Mucosa of rectum (tissue), 2 donors: ENCODE data around the gene PPP3CA.
A peak's percentile ranks its signal among the peaks of the same experiment; 100 is the strongest.

ENCODE experiments used
- H3K27ac ChIP-seq, 2 donors: one replicate each; pipeline ENCODE4 v1.7.0; 2013; ENCODE audit warnings: inconsistent platforms in 2 of 2, low read depth in 2 of 2, low read length in 2 of 2
- H3K27me3 ChIP-seq, 2 donors: one replicate each; pipeline ENCODE4 v1.7.0; 2013; ENCODE audit warnings: low read length in 2 of 2; ENCODE audit not compliant: control insufficient read depth in 2 of 2, insufficient read depth in 2 of 2
- H3K36me3 ChIP-seq, 2 donors: one replicate each; pipeline ENCODE4 v1.7.0; 2013; ENCODE audit warnings: low read length in 2 of 2; ENCODE audit not compliant: control insufficient read depth in 2 of 2, insufficient read depth in 2 of 2
- H3K4me1 ChIP-seq, 2 donors: one replicate each; pipeline ENCODE4 v1.7.0; 2013; ENCODE audit warnings: low read length in 2 of 2, mild to moderate bottlenecking in 1 of 2; ENCODE audit not compliant: control insufficient read depth in 2 of 2, insufficient read depth in 2 of 2
- H3K4me3 ChIP-seq, 2 donors: one replicate each; pipeline ENCODE4 v1.7.0; 2013; ENCODE audit warnings: low read length in 2 of 2
- H3K9ac ChIP-seq, 2 donors: one replicate each; pipeline ENCODE4 v1.7.0; 2013; ENCODE audit warnings: low read length in 2 of 2, low read depth in 1 of 2, mild to moderate bottlenecking in 1 of 2
- H3K9me3 ChIP-seq, 2 donors: one replicate each; pipeline ENCODE4 v1.7.0; 2013; ENCODE audit warnings: low read length in 2 of 2; ENCODE audit not compliant: control insufficient read depth in 2 of 2
- donor health status: healthy.
- donor health status: Normal muscosa, but diverticular disease.

The PPP3CA gene

GRCh38 chr4:101123231-101123630, 224.1 kb downstream of the PPP3CA start:
- H3K27ac ChIP-seq, result peak overlapping the region in 1 of 2 donors; percentile 46
- H3K36me3 ChIP-seq, result no peaks in the 10 kb centered on the region
- no peaks in the 10 kb centered on the region for H3K27me3 ChIP-seq
- H3K9me3 ChIP-seq, result no peaks in the 10 kb centered on the region
- H3K4me3 ChIP-seq, result no peak overlapping the region
- no peak overlapping the region for H3K9ac ChIP-seq
- peaks cover 11 to 12% of the 10 kb centered on the region in 2 donors for H3K4me1 ChIP-seq

GRCh38 chr4:101122019-101122418, 225.3 kb downstream of the PPP3CA start:
- Histone ChIP-seq H3K27me3 (no peaks in the 10 kb centered on the region), H3K4me3 (no peak overlapping the region), H3K36me3 (no peaks in the 10 kb centered on the region), H3K4me1 (peaks cover 11 to 12% of the 10 kb centered on the region in 2 donors), H3K9me3 (no peaks in the 10 kb centered on the region), H3K27ac (no peak overlapping the region), H3K9ac (no peak overlapping the region)

DNA sequence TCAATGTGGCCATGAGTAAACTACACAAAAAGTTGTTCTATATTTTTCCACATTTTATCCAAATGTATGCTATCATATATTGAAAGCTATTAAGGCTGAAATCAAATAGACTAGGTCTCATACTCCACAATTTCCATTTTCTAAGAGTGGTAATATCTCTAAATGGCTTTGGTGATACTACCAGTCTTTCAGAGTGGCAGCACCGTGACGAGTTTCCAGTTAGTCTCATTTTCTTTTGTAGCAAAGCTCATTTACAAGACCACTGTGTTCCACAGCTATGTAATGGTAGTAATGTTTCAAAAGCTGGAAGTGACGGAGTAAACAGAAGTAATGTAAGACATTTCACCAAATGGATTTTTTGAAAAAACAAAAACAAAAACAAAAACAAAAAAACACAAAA, 228.2 kb downstream of the PPP3CA start:
- Histone ChIP-seq H3K4me3 (no peak overlapping the region), H3K9me3 (no peaks in the 10 kb centered on the region), H3K27me3 (no peaks in the 10 kb centered on the region), H3K36me3 (no peaks in the 10 kb centered on the region), H3K9ac (no peak overlapping the region), H3K4me1 (peaks cover 6% of the 10 kb centered on the region in 2 donors), H3K27ac (no peak overlapping the region)

- Histone ChIP-seq H3K36me3 (no peaks in the 10 kb centered on the region), H3K9me3 (no peaks in the 10 kb centered on the region), H3K27me3 (no peaks in the 10 kb centered on the region), H3K27ac (no peak overlapping the region), H3K9ac (no peak overlapping the region), H3K4me1 (peaks cover 4% of the 10 kb centered on the region in 2 donors), H3K4me3 (no peak overlapping the region)
Observed at GRCh38 chr4:101118617-101119016, 228.7 kb downstream of the PPP3CA start.

GRCh38 chr4:101115887-101116286, 231.4 kb downstream of the PPP3CA start:
- H3K4me3 ChIP-seq, result no peak overlapping the region
- H3K27me3 ChIP-seq, result no peaks in the 10 kb centered on the region
- H3K9ac ChIP-seq, result no peak overlapping the region
- H3K27ac ChIP-seq, result no peak overlapping the region
- no peaks in the 10 kb centered on the region for H3K9me3 ChIP-seq
- H3K4me1 ChIP-seq, result no peaks in the 10 kb centered on the region
- no peaks in the 10 kb centered on the region for H3K36me3 ChIP-seq

DNA sequence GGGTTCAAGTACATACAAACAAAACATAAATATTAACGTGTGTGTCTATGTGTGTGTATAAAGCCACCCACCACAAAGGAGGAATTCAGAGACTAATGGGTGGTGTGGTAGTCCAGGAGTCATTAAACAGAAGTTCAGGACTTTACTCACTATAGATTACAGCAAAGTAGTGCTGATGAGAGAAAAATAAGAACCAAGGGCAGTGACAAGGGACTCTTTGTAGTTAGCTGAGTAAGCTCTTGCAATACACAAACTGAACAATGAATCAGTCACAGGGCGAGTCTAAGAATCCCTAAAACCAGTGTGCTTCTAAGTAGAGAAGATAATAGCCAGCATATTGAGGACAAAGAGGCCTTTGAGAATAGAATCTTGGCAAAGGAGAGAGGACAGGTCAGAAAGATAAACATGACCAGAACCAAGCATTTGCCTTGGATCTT, 232.4 kb downstream of the PPP3CA start:
- Histone ChIP-seq H3K9ac (no peak overlapping the region), H3K9me3 (no peaks in the 10 kb centered on the region), H3K4me3 (no peak overlapping the region), H3K27me3 (no peaks in the 10 kb centered on the region), H3K4me1 (no peaks in the 10 kb centered on the region), H3K36me3 (no peaks in the 10 kb centered on the region), H3K27ac (no peak overlapping the region)

DNA sequence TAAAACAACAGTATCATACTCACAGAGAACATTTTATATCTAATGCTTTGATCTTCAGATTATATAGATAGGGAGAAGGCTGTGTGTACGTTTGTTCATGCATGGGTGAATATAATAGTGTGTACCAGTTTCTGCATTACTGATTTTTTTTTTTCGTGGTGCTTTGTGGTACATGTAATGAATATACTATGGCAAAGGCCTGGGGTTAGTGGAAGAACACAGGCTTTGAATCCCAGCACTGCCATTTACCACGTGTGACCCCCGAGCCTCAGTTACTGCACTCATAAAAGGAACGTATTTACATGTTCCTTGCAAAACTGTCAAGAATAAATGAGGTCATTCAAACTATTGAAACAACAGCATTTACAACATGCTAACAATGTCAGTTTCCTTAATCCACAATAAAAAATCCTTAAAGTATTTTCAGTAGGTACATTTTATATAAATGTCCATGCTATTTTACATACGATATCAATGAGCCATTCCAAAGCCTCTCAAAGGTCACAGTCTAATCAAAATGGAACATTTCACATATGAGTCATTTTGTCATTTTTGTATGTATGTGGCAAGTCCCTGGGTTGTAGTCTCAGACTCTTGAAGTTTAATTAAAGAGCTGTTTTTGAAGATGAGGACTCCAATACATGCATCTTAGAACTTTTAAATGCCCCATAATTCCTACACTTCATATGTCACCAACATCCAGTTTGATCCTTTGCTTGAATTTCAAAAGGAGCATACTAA, 242.8 kb downstream of the PPP3CA start:
- Histone ChIP-seq H3K9me3 (no peaks in the 10 kb centered on the region), H3K27ac (peak overlapping the region in 1 of 2 donors; percentile 70), H3K36me3 (peaks cover 3 to 5% of the 10 kb centered on the region in 2 donors), H3K27me3 (no peaks in the 10 kb centered on the region), H3K9ac (no peak overlapping the region), H3K4me3 (no peak overlapping the region), H3K4me1 (peaks cover 13 to 16% of the 10 kb centered on the region in 2 donors)

- Histone ChIP-seq H3K4me1 (peaks cover 13 to 16% of the 10 kb centered on the region in 2 donors), H3K4me3 (no peak overlapping the region), H3K27ac (peak overlapping the region; percentile 59 to 70), H3K27me3 (no peaks in the 10 kb centered on the region), H3K36me3 (peaks cover 3 to 5% of the 10 kb centered on the region in 2 donors), H3K9ac (peak overlapping the region; percentile 13 to 35), H3K9me3 (no peaks in the 10 kb centered on the region)
Observed at GRCh38 chr4:101103381-101104142, 243.8 kb downstream of the PPP3CA start.

DNA sequence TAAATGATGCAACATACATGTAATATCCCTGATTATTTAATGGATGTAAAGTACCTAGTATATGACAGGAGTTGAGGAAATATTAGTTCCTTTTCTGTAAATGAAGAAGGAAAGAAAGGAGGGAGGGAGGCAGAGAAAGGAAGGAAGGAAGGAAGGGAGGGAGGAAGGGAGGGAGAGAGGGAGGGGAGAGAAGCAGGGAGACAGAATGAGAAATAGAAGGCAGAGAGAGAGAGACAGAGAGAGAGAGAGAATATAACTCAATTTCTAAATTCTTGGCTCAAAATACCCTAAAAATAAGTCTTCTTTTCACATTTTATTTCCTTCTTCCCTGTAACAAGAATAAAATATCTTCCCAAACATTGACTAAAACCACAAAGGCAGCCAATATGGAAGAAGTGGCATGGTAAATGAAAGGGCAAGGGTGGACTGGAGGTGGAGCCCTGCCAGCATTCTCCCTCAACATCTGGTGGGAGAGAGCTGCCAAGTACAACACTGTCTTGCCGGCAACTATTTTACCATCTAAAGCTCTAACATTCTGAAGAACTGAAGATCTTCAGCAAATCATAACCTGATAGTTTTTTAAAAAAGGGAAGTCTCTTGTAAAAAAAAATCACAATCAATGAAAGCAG, 245.1 kb downstream of the PPP3CA start:
- H3K27ac ChIP-seq, result no peak overlapping the region

GRCh38 chr4:101101072-101101471, 246.3 kb downstream of the PPP3CA start:
- peaks cover 13 to 16% of the 10 kb centered on the region in 2 donors for H3K4me1 ChIP-seq
- no peak overlapping the region for H3K9ac ChIP-seq
- H3K36me3 ChIP-seq, result no peaks in the 10 kb centered on the region
- H3K4me3 ChIP-seq, result no peak overlapping the region
- no peaks in the 10 kb centered on the region for H3K27me3 ChIP-seq
- no peaks in the 10 kb centered on the region for H3K9me3 ChIP-seq
- H3K27ac ChIP-seq, result no peak overlapping the region

More for the DNA sequence above, 245.1 kb downstream of the PPP3CA start:
- Histone ChIP-seq H3K4me1 (peaks cover 13 to 16% of the 10 kb centered on the region in 2 donors), H3K9ac (no peak overlapping the region), H3K36me3 (no peaks in the 10 kb centered on the region), H3K4me3 (no peak overlapping the region), H3K9me3 (no peaks in the 10 kb centered on the region), H3K27me3 (no peaks in the 10 kb centered on the region)
